Measurements from ENCODE around the gene MCUR1. TPM values are rescaled to one million over a fixed set of nuclear protein-coding genes. Genes with fewer than 3 reads are reported as not detected.

Gene MCUR1
- total and polyA plus RNA-seq, 2 of the 13 experiments (the other 11 are each of a cell fraction or from before 2014, with no cell fraction given), result 8.0 to 29.6 TPM

- TF ChIP-seq ZNF607 (CRISPR knock-in tag; IDR thresholded peaks at IDR 0.05; ENCODE audit: borderline replicate concordance) (no peak), IRF2 (CRISPR knock-in tag; IDR thresholded peaks at IDR 0.05) (0 out of 2 replicates have a peak, but pooled peaks have one; percentile 39), ZSCAN29 (CRISPR knock-in tag; conservative IDR thresholded peaks at IDR 0.05) (no peak), SMARCC2 (IDR thresholded peaks at IDR 0.05) (no peak), MXI1 (IDR thresholded peaks at IDR 0.05; ENCODE audit: borderline replicate concordance, low read depth, low read length) (no peak), FIP1L1 (IDR thresholded peaks at IDR 0.05; ENCODE audit: borderline replicate concordance, insufficient read depth, low read depth, low read length) (no peak), AHR (CRISPR knock-in tag; IDR thresholded peaks at IDR 0.05) (no peak), ZMYM3 (CRISPR knock-in tag; IDR thresholded peaks at IDR 0.05) (no peak), BATF2 (CRISPR knock-in tag; IDR thresholded peaks at IDR 0.05) (no peak), SAFB2 (CRISPR knock-in tag; IDR thresholded peaks at IDR 0.05; ENCODE audit: borderline replicate concordance, low read depth) (no peak), ZNF775 (CRISPR knock-in tag; IDR thresholded peaks at IDR 0.05; ENCODE audit: borderline replicate concordance) (no peak), SUZ12 (IDR thresholded peaks at IDR 0.05; ENCODE audit: low read depth, low read length) (no peak), ZNF770 (CRISPR knock-in tag; IDR thresholded peaks at IDR 0.05) (no peak), FOXK1 (CRISPR knock-in tag; IDR thresholded peaks at IDR 0.05; ENCODE audit: borderline replicate concordance, low read depth) (peak; percentile 41; the same call in 1 of the 2 replicates), ZNF720 (CRISPR knock-in tag; IDR thresholded peaks at IDR 0.05) (no peak), MTF1 (CRISPR knock-in tag; IDR thresholded peaks at IDR 0.05) (no peak), FOXK2 (IDR thresholded peaks at IDR 0.05) (0 out of 2 replicates have a peak, but pooled peaks have one; percentile 14), IRF9 (CRISPR knock-in tag; IDR thresholded peaks at IDR 0.05; ENCODE audit: borderline replicate concordance) (no peak), RBM22 (optimal IDR thresholded peaks at IDR 0.05; ENCODE audit: low read length) (no peak), CAMTA2 (CRISPR knock-in tag; IDR thresholded peaks at IDR 0.05; ENCODE audit: borderline replicate concordance) (no peak), ZNF841 (CRISPR knock-in tag; IDR thresholded peaks at IDR 0.05; ENCODE audit: borderline replicate concordance) (no peak), ZBTB49 (CRISPR knock-in tag; IDR thresholded peaks at IDR 0.05; ENCODE audit: borderline replicate concordance) (no peak), ATM (IDR thresholded peaks at IDR 0.05; ENCODE audit: borderline replicate concordance) (no peak)
Measured at GRCh38 chr6:13818341-13818740, 4.0 kb upstream of the MCUR1 start (continued).

Measured in HepG2 (cell line).